ENCODE data around the gene RAB9B.

RAB9B gene

DNA sequence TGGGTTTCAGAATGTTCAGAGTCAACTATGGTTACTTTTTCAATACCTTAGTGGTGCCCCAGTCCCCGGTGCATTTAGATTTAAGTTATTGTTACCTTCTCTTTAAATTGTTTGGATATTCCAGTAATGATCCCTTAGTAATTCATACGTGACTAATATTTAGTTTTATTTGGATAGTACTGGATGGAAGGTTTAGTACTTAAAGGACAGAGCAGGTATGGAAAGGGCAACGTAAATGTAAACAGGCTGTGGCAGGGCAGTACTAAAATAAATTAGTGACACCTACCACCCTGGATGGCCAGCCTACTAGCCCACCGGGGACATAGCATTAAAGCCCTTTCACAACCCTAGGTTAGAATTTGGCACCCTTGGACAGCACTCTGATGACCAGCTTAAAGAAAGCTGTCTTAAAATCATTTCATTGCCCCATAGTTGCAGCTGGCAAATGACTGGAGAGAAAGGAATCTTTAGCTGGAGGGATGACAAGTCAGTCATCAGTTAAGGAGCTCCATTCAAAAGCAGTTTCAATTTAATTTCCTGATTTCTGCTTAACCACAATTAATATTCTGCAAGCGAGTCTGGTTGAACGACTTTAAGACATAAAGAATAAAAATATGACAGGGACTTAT is 39.0 kb downstream of the RAB9B start:
- no peak for TF ChIP-seq CTCF (IDR thresholded peaks at IDR 0.05; ENCODE audit: extremely low read depth, missing control alignments)
- no peak for DNase-seq (ENCODE audit: low spot score)

- no peak for TF ChIP-seq CTCF (IDR thresholded peaks at IDR 0.05; ENCODE audit: extremely low read depth, missing control alignments)
- no peak for DNase-seq (ENCODE audit: low spot score)
Measured at GRCh38 chrX:103791826-103792485, 40.1 kb downstream of the RAB9B start.

- no peak for DNase-seq (ENCODE audit: low spot score)
- TF ChIP-seq CTCF (IDR thresholded peaks at IDR 0.05; ENCODE audit: extremely low read depth, missing control alignments) = no peak
Measured at GRCh38 chrX:103791228-103791627, 40.8 kb downstream of the RAB9B start.

GRCh38 chrX:103789004-103789403 is 43.1 kb downstream of the RAB9B start:
- no peak for DNase-seq (ENCODE audit: low spot score)
- no peak for TF ChIP-seq CTCF (IDR thresholded peaks at IDR 0.05; ENCODE audit: extremely low read depth, missing control alignments)

DNA sequence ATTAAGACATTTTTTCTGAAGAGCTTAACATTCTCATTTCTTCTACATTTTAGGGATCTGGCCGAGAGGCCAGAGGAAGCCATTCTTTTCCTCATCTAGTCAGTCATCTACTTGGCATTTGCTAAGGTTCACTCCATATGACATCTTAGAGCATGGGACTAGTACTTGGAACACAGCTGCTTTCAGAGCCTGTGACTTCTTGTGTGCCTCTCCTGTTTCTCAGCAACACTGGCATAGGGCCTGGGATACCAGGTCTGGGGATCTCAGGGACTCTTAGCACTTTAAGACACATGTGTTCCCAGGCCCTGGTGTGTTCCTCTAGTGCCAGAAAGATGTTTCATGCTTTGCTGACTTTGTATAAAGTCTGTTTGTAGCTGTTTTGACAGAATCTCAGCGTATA is 48.1 kb downstream of the RAB9B start:
- no peak for DNase-seq (ENCODE audit: low spot score)
- no peak for TF ChIP-seq CTCF (IDR thresholded peaks at IDR 0.05; ENCODE audit: extremely low read depth, missing control alignments)

GRCh38 chrX:103783196-103783595 is 48.9 kb downstream of the RAB9B start:
- DNase-seq (ENCODE audit: low spot score) = no peak
- TF ChIP-seq CTCF (IDR thresholded peaks at IDR 0.05; ENCODE audit: extremely low read depth, missing control alignments) = no peak

DNA sequence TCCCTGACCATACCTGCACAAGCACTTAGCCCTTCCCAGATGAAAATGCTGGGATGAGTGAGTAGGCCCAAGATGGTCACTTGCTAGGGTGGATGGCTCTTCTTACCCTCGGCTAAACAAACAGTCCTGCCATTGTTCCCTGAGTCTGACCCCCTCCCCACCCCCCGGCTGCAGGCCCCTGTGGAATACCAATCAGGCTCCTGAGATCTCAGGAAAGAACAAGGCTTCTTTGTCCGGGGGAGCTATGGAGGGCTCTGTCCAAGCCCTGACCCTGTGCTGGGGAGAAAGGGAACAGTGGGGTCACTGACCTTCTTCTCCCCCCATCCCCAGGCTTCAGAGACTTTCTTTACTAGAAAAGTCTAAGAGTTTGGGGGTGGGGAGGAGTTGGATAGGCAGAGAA is 49.4 kb downstream of the RAB9B start:
- no peak for DNase-seq (ENCODE audit: low spot score)
- TF ChIP-seq CTCF (IDR thresholded peaks at IDR 0.05; ENCODE audit: extremely low read depth, missing control alignments) = no peak

Data from GM20000 (cell line).